ENCODE results near the gene PTPRG. TPM values are rescaled to one million over a fixed set of nuclear protein-coding genes. Genes with fewer than 3 reads are reported as not detected.

The PTPRG gene
- total RNA-seq, 1 experiment from 2014 or later: 69.3 TPM

DNA sequence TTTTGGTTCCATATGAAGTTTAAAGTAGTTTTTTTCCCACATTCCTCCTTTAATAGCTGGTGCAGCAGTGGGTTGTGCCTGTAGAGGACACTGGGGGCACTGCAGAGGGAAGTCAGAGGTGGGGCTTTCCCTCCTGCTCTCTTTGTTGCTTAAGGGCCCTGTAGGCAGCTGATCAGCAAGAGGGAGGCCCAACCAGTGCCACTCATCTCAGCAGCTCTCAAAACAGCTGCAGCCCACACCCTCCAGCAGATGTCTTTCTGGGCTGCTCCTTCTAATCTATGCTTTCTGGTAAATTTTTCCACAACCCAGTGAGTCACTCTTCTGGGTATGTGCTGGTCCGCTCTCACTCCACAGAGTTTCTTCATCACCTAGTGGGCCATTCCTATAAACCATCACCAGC lies 548.2 kb downstream of the PTPRG start:
- Histone ChIP-seq H3K27me3 (ENCODE audit: insufficient read depth, low read length) (no peaks in the 10 kb centered on the region), H4K8ac (replicated peaks; ENCODE audit: insufficient read length, low read depth, low read length) (no peak overlapping the region), H2BK20ac (ENCODE audit: low read depth, low read length, poor library complexity, severe bottlenecking) (no peak overlapping the region), H3K79me1 (ENCODE audit: insufficient read depth, low read depth, low read length, poor library complexity, severe bottlenecking) (no peaks in the 10 kb centered on the region), H2BK120ac (ENCODE audit: low read depth, low read length, poor library complexity, severe bottlenecking) (no peak overlapping the region), H3K27ac (ENCODE audit: insufficient read length, low read depth, low read length) (no peak overlapping the region), H2BK12ac (ENCODE audit: insufficient read length, low read depth, low read length) (no peak overlapping the region), H3K9me3 (ENCODE audit: control insufficient read depth, low read depth, low read length) (no peaks in the 10 kb centered on the region), H4K5ac (ENCODE audit: insufficient read length, low read depth, low read length) (no peak overlapping the region), H4K20me1 (ENCODE audit: control insufficient read depth, insufficient read depth, insufficient read length) (no peaks in the 10 kb centered on the region), H3K23ac (ENCODE audit: insufficient read length, low read depth, low read length) (no peak overlapping the region), H2BK5ac (ENCODE audit: insufficient read length, low read length) (no peak overlapping the region), H3K4ac (ENCODE audit: low read depth, low read length) (no peak overlapping the region), H3K23me2 (ENCODE audit: insufficient read length, low read depth, low read length, poor library complexity, severe bottlenecking) (no peaks in the 10 kb centered on the region), H2BK15ac (ENCODE audit: low read depth, low read length) (no peak overlapping the region), H3K4me1 (ENCODE audit: insufficient read depth, low read length) (no peaks in the 10 kb centered on the region), H2AFZ (ENCODE audit: low read length) (no peak overlapping the region), H3K4me2 (ENCODE audit: insufficient read depth, insufficient read length, low read length) (no peak overlapping the region), H4K91ac (ENCODE audit: insufficient read length, low read depth, low read length) (no peak overlapping the region), H3K79me2 (ENCODE audit: insufficient read depth, low read length) (no peaks in the 10 kb centered on the region), H2AK5ac (ENCODE audit: insufficient read length, low read length) (no peak overlapping the region), H3K14ac (ENCODE audit: insufficient read depth, low read length) (no peak overlapping the region), H3K18ac (ENCODE audit: insufficient read length, low read depth, low read length) (no peak overlapping the region), H3T11ph (ENCODE audit: low read length) (no peak overlapping the region), H3K9ac (ENCODE audit: extremely low read depth, insufficient read length, low read length) (no peak overlapping the region), H3K56ac (ENCODE audit: insufficient read length, low read depth, low read length) (no peak overlapping the region)
- peak; percentile 66 for DNase-seq
- Mint-ChIP-seq H3K4me3 (no peak overlapping the region), H3K9me3 (peaks cover 8 to 14% of the 10 kb centered on the region in 2 experiments), H3K27me3 (ENCODE audit: low read depth) (no peaks in the 10 kb centered on the region; the same call in 1 of the 2 replicates), H3K4me1 (peaks cover 17 to 18% of the 10 kb centered on the region in 2 experiments; a peak in 3 of 4 replicates), H3K36me3 (ENCODE audit: insufficient read depth in 1 of 3, low read depth in 3 of 3) (peaks cover 2 to 20% (median 14%) of the 10 kb centered on the region in 3 experiments; a peak in 6 of 7 replicates), H3K27ac (0 out of 7 replicates have a peak overlapping the region, but pooled peaks of 1 of the 3 experiments have one; percentile 7)
- no CpG with 5 or more reads among the region's 1 CpG for WGBS (ENCODE audit: extremely low coverage, insufficient read length, low lambda C conversion rate)
- TF ChIP-seq, protein P1, sequence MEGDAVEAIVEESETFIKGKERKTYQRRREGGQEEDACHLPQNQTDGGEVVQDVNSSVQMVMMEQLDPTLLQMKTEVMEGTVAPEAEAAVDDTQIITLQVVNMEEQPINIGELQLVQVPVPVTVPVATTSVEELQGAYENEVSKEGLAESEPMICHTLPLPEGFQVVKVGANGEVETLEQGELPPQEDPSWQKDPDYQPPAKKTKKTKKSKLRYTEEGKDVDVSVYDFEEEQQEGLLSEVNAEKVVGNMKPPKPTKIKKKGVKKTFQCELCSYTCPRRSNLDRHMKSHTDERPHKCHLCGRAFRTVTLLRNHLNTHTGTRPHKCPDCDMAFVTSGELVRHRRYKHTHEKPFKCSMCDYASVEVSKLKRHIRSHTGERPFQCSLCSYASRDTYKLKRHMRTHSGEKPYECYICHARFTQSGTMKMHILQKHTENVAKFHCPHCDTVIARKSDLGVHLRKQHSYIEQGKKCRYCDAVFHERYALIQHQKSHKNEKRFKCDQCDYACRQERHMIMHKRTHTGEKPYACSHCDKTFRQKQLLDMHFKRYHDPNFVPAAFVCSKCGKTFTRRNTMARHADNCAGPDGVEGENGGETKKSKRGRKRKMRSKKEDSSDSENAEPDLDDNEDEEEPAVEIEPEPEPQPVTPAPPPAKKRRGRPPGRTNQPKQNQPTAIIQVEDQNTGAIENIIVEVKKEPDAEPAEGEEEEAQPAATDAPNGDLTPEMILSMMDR (conservative IDR thresholded peaks at IDR 0.05): peak; percentile 52
